Measurements from ENCODE around the gene PANK4. TPM values are rescaled to one million over a fixed set of nuclear protein-coding genes. Genes with fewer than 3 reads are reported as not detected.

The PANK4 gene
- total and polyA plus RNA-seq, 2 donors (not counting 3 experiments of a cell fraction or from before 2014, with no cell fraction given) = 22.1 to 34.0 TPM

GRCh38 chr1:2472109-2472508 lies 54.3 kb downstream of the PANK4 start:
- no peak overlapping the region for H3K9ac ChIP-seq (replicated peaks; ENCODE audit: extremely low read depth, insufficient read depth, low read length)
- TF ChIP-seq MYC (IDR thresholded peaks at IDR 0.05; ENCODE audit: low read depth, low read length) (no peak), POLR2A (IDR thresholded peaks at IDR 0.05; ENCODE audit: low read depth, low read length) (no peak), FOS (IDR thresholded peaks at IDR 0.05; ENCODE audit: borderline replicate concordance, insufficient read depth, low read length) (no peak), MAX (IDR thresholded peaks at IDR 0.05; ENCODE audit: insufficient read depth, insufficient read length) (no peak), CTCF (IDR thresholded peaks at IDR 0.05; ENCODE audit: extremely low read depth in 1 of 2, insufficient read depth in 1 of 2, low read depth in 1 of 2, low read length in 2 of 2) (no peak), JUN (IDR thresholded peaks at IDR 0.05; ENCODE audit: borderline replicate concordance, insufficient read depth, insufficient read length, low read depth) (no peak), EZH2 (IDR thresholded peaks at IDR 0.05; ENCODE audit: borderline replicate concordance, low read depth, low read length, severe bottlenecking) (no peak), GATA2 (IDR thresholded peaks at IDR 0.05; ENCODE audit: insufficient read depth, insufficient read length, low read depth, low read length) (no peak), POLR2AphosphoS5 (IDR thresholded peaks at IDR 0.05; ENCODE audit: insufficient read depth, low read depth, low read length) (no peak)
- no peaks in the 10 kb centered on the region for H3K9me1 ChIP-seq (replicated peaks; ENCODE audit: control insufficient read depth, extremely low read depth, insufficient read depth, low read length)
- DNase-seq (ENCODE audit: low read depth, low spot score) = no peak
- no peaks in the 10 kb centered on the region for H3K79me2 ChIP-seq (ENCODE audit: control insufficient read depth, insufficient read depth, low read length)
- intact Hi-C loops (cut with micrococcal nuclease) (no loop called here), dilution Hi-C loops (cut with MboI; ENCODE audit: extremely low pct_ligation_motif_present, low sequenced_read_pairs) (no loop called here)
- FAIRE-seq = no peak
- H2AFZ ChIP-seq (ENCODE audit: low read depth, low read length) = no peak overlapping the region
- H3K9me3 ChIP-seq (replicated peaks; ENCODE audit: control insufficient read depth, insufficient read depth, low read length) = no peaks in the 10 kb centered on the region
- H3K27ac ChIP-seq (ENCODE audit: insufficient read depth, low read depth, low read length) = no peak overlapping the region
- no peaks in the 10 kb centered on the region for H3K36me3 ChIP-seq (ENCODE audit: control insufficient read depth in 2 of 2, extremely low read depth in 1 of 2, insufficient read depth in 2 of 2, low read length in 2 of 2)
- no peaks in the 10 kb centered on the region for H3K27me3 ChIP-seq (ENCODE audit: control insufficient read depth in 2 of 2, insufficient read depth in 2 of 2, low read length in 2 of 2)
- no peaks in the 10 kb centered on the region for H4K20me1 ChIP-seq (replicated peaks; ENCODE audit: control insufficient read depth, extremely low read depth, insufficient read depth, low read length)
- ChIA-PET POLR2A (no interaction called here), CTCF (no interaction called here)
- no peaks in the 10 kb centered on the region for H3K4me1 ChIP-seq (ENCODE audit: control insufficient read depth, extremely low read depth, insufficient read depth, low read length)
- H3K4me3 ChIP-seq (replicated peaks in 1 of 3; ENCODE audit: insufficient read depth in 1 of 3, low read depth in 1 of 3, low read length in 3 of 3) = no peak overlapping the region
- BruUV-seq (replicated peaks) = no TSS peak
- H3K4me2 ChIP-seq (ENCODE audit: insufficient read depth, low read length) = no peak overlapping the region

Measured in endothelial cell of umbilical vein (primary cell).